ENCODE results near the gene RPTOR.

RPTOR gene

GRCh38 chr17:80662557-80662956 is 117.9 kb downstream of the RPTOR start:
- H3K4me3 ChIP-seq (ENCODE audit: low read depth, low read length): no peak overlapping the region
- TF ChIP-seq, protein P1, sequence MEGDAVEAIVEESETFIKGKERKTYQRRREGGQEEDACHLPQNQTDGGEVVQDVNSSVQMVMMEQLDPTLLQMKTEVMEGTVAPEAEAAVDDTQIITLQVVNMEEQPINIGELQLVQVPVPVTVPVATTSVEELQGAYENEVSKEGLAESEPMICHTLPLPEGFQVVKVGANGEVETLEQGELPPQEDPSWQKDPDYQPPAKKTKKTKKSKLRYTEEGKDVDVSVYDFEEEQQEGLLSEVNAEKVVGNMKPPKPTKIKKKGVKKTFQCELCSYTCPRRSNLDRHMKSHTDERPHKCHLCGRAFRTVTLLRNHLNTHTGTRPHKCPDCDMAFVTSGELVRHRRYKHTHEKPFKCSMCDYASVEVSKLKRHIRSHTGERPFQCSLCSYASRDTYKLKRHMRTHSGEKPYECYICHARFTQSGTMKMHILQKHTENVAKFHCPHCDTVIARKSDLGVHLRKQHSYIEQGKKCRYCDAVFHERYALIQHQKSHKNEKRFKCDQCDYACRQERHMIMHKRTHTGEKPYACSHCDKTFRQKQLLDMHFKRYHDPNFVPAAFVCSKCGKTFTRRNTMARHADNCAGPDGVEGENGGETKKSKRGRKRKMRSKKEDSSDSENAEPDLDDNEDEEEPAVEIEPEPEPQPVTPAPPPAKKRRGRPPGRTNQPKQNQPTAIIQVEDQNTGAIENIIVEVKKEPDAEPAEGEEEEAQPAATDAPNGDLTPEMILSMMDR (IDR thresholded peaks at IDR 0.05; ENCODE audit: insufficient read depth, low read depth, low read length, missing control alignments): no peak
- no peak for DNase-seq (ENCODE audit: low read depth)

DNA sequence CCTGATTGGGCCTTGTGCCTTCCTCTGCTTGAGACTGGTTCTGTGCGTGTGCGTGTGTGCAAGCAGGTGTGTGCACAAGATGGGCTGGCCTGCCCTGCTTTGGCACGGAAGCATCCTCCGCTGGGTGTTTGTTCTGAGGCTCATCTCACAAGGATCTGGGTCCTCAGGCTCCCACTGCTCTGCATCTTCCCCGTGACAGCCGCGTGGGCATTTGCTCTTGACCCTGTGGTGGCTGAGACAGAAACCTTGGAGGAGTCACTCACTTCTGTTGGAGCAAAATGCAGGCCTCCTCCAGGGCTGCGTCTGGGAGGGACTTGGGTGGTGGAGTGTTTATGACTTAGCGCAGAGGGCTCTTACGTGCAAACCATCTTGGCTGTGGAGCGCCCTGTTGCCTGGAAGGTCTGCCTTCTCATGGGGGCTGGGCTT is 119.2 kb downstream of the RPTOR start:
- H3K4me3 ChIP-seq (ENCODE audit: low read depth, low read length): no peak overlapping the region
- TF ChIP-seq, protein P1 (IDR thresholded peaks at IDR 0.05; ENCODE audit: insufficient read depth, low read depth, low read length, missing control alignments): no peak
- no peak for DNase-seq (ENCODE audit: low read depth)

GRCh38 chr17:80664217-80664790 is 119.7 kb downstream of the RPTOR start:
- no peak overlapping the region for H3K4me3 ChIP-seq (ENCODE audit: low read depth, low read length)
- DNase-seq (ENCODE audit: low read depth): no peak
- TF ChIP-seq, protein P1 (IDR thresholded peaks at IDR 0.05; ENCODE audit: insufficient read depth, low read depth, low read length, missing control alignments): no peak

DNA sequence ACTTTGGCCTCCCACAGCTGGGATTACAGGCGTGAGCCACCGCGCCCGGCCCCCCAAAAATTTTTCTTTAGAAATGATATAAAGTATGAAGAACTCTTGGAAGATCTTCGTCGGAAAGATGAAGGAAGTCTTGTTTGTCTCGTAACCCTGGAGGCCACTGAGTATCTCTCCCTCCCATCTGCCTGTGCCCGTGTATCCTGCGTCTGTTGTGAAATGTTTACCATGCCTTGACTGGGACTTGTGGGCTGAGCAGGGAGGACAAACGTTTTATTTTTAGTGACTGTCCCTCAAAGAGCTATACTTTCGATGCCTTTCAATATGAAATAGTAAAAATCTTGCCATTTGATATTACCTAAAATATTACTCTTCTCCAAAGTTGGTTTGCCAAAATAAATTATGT is 121.2 kb downstream of the RPTOR start:
- TF ChIP-seq, protein P1 (IDR thresholded peaks at IDR 0.05; ENCODE audit: insufficient read depth, low read depth, low read length, missing control alignments): no peak
- no peak for DNase-seq (ENCODE audit: low read depth)
- H3K4me3 ChIP-seq (ENCODE audit: low read depth, low read length): no peak overlapping the region

- H3K4me3 ChIP-seq (ENCODE audit: low read depth, low read length): no peak overlapping the region
- TF ChIP-seq, protein P1 (IDR thresholded peaks at IDR 0.05; ENCODE audit: insufficient read depth, low read depth, low read length, missing control alignments): no peak
- DNase-seq (ENCODE audit: low read depth): no peak
Measured at GRCh38 chr17:80666867-80667266, 122.2 kb downstream of the RPTOR start.

GRCh38 chr17:80667462-80668277 is 123.0 kb downstream of the RPTOR start:
- peak; percentile 16 for DNase-seq (ENCODE audit: low read depth)
- TF ChIP-seq, protein P1 (IDR thresholded peaks at IDR 0.05; ENCODE audit: insufficient read depth, low read depth, low read length, missing control alignments): no peak
- H3K4me3 ChIP-seq (ENCODE audit: low read depth, low read length): no peak overlapping the region
